ENCODE results near the gene HPS6.

Gene HPS6

GRCh38 chr10:102069071-102069470, 3.9 kb downstream of the HPS6 start:
- DNase-seq: no peak

- no peak for DNase-seq
Observed at GRCh38 chr10:102072673-102073527, 7.8 kb downstream of the HPS6 start.

GRCh38 chr10:102083541-102083940, 18.4 kb downstream of the HPS6 start:
- no peak for DNase-seq

- DNase-seq: no peak
Observed at GRCh38 chr10:102085336-102085735, 20.2 kb downstream of the HPS6 start.

- no peak for DNase-seq
Observed at GRCh38 chr10:102086196-102086595, 21.0 kb downstream of the HPS6 start.

GRCh38 chr10:102090772-102091171, 25.6 kb downstream of the HPS6 start:
- no peak for DNase-seq

GRCh38 chr10:102096449-102096848, 31.3 kb downstream of the HPS6 start:
- no peak for DNase-seq

GRCh38 chr10:102101152-102101551, 36.0 kb downstream of the HPS6 start:
- DNase-seq: no peak

- no peak for DNase-seq
Observed at GRCh38 chr10:102102421-102102820, 37.3 kb downstream of the HPS6 start.

- DNase-seq: no peak
Observed at GRCh38 chr10:102106998-102107397, 41.8 kb downstream of the HPS6 start.

- no peak for DNase-seq
Observed at GRCh38 chr10:102109166-102110116, 44.3 kb downstream of the HPS6 start.

GRCh38 chr10:102111276-102111675, 46.1 kb downstream of the HPS6 start:
- DNase-seq: no peak

- DNase-seq: no peak
Observed at GRCh38 chr10:102112210-102112817, 47.2 kb downstream of the HPS6 start.

- no peak for DNase-seq
Observed at GRCh38 chr10:102113261-102113955, 48.3 kb downstream of the HPS6 start.

GRCh38 chr10:102113956-102114857, 49.1 kb downstream of the HPS6 start:
- no peak for DNase-seq

GRCh38 chr10:102114861-102115618, 49.9 kb downstream of the HPS6 start:
- DNase-seq: no peak

- no peak for DNase-seq
Observed at GRCh38 chr10:102115775-102116174, 50.6 kb downstream of the HPS6 start.

- DNase-seq: no peak
Observed at GRCh38 chr10:102116656-102117055, 51.5 kb downstream of the HPS6 start.

Data from NCI-H1436 treated with DMSO at 0.1 percent for 48 hours (cell line).